ENCODE measurements around the gene TMED1.

The TMED1 gene

GRCh38 chr19:10835089-10835753 is 791 bp downstream of the TMED1 start:
- peaks cover 8% of the 10 kb centered on the region for H3K4me1 ChIP-seq (ENCODE audit: insufficient read depth, low read length)
- H3K9me3 ChIP-seq (ENCODE audit: low read length) = no peaks in the 10 kb centered on the region
- H3K4me3 ChIP-seq (ENCODE audit: low read length) = peak overlapping the region; percentile 59
- H2AFZ ChIP-seq (ENCODE audit: low read depth, low read length) = no peak overlapping the region
- no peaks in the 10 kb centered on the region for H3K27me3 ChIP-seq (ENCODE audit: insufficient read depth, low read length)
- peaks cover 28% of the 10 kb centered on the region for H3K36me3 ChIP-seq (ENCODE audit: insufficient read depth, low read length)

GRCh38 chr19:10832939-10833296 is 3.1 kb downstream of the TMED1 start:
- Histone ChIP-seq H3K9me3 (ENCODE audit: low read length) (no peaks in the 10 kb centered on the region), H3K27me3 (ENCODE audit: insufficient read depth, low read length) (no peaks in the 10 kb centered on the region), H3K36me3 (ENCODE audit: insufficient read depth, low read length) (peaks cover 43% of the 10 kb centered on the region), H3K4me1 (ENCODE audit: insufficient read depth, low read length) (peaks cover 8% of the 10 kb centered on the region), H2AFZ (ENCODE audit: low read depth, low read length) (no peak overlapping the region), H3K4me3 (ENCODE audit: low read length) (no peak overlapping the region)

- Histone ChIP-seq H3K4me3 (ENCODE audit: low read length) (no peak overlapping the region), H2AFZ (ENCODE audit: low read depth, low read length) (no peak overlapping the region), H3K27me3 (ENCODE audit: insufficient read depth, low read length) (no peaks in the 10 kb centered on the region), H3K4me1 (ENCODE audit: insufficient read depth, low read length) (peaks cover 8% of the 10 kb centered on the region), H3K9me3 (ENCODE audit: low read length) (no peaks in the 10 kb centered on the region), H3K36me3 (ENCODE audit: insufficient read depth, low read length) (peaks cover 43% of the 10 kb centered on the region)
These were observed 3.7 kb downstream of the TMED1 start for GRCh38 chr19:10831987-10832938.

GRCh38 chr19:10830931-10831779 is 4.9 kb downstream of the TMED1 start:
- Histone ChIP-seq H3K36me3 (ENCODE audit: insufficient read depth, low read length) (peaks cover 49% of the 10 kb centered on the region), H3K4me3 (ENCODE audit: low read length) (no peak overlapping the region), H2AFZ (ENCODE audit: low read depth, low read length) (no peak overlapping the region), H3K4me1 (ENCODE audit: insufficient read depth, low read length) (no peaks in the 10 kb centered on the region), H3K9me3 (ENCODE audit: low read length) (no peaks in the 10 kb centered on the region), H3K27me3 (ENCODE audit: insufficient read depth, low read length) (no peaks in the 10 kb centered on the region)

GRCh38 chr19:10830370-10830769 is 5.6 kb downstream of the TMED1 start:
- Histone ChIP-seq H3K9me3 (ENCODE audit: low read length) (no peaks in the 10 kb centered on the region), H3K27me3 (ENCODE audit: insufficient read depth, low read length) (no peaks in the 10 kb centered on the region), H2AFZ (ENCODE audit: low read depth, low read length) (no peak overlapping the region), H3K4me3 (ENCODE audit: low read length) (no peak overlapping the region), H3K4me1 (ENCODE audit: insufficient read depth, low read length) (no peaks in the 10 kb centered on the region), H3K36me3 (ENCODE audit: insufficient read depth, low read length) (peaks cover 52% of the 10 kb centered on the region)

GRCh38 chr19:10829967-10830366 is 6.0 kb downstream of the TMED1 start:
- Histone ChIP-seq H3K36me3 (ENCODE audit: insufficient read depth, low read length) (peaks cover 51% of the 10 kb centered on the region), H2AFZ (ENCODE audit: low read depth, low read length) (no peak overlapping the region), H3K9me3 (ENCODE audit: low read length) (no peaks in the 10 kb centered on the region), H3K4me1 (ENCODE audit: insufficient read depth, low read length) (no peaks in the 10 kb centered on the region), H3K27me3 (ENCODE audit: insufficient read depth, low read length) (no peaks in the 10 kb centered on the region), H3K4me3 (ENCODE audit: low read length) (no peak overlapping the region)

- H2AFZ ChIP-seq (ENCODE audit: low read depth, low read length) = no peak overlapping the region
- no peaks in the 10 kb centered on the region for H3K27me3 ChIP-seq (ENCODE audit: insufficient read depth, low read length)
- no peak overlapping the region for H3K4me3 ChIP-seq (ENCODE audit: low read length)
- peaks cover 53% of the 10 kb centered on the region for H3K36me3 ChIP-seq (ENCODE audit: insufficient read depth, low read length)
- H3K4me1 ChIP-seq (ENCODE audit: insufficient read depth, low read length) = no peaks in the 10 kb centered on the region
- H3K9me3 ChIP-seq (ENCODE audit: low read length) = no peaks in the 10 kb centered on the region
These were observed 6.8 kb downstream of the TMED1 start for GRCh38 chr19:10828981-10829821.

- peaks cover 52% of the 10 kb centered on the region for H3K36me3 ChIP-seq (ENCODE audit: insufficient read depth, low read length)
- H3K27me3 ChIP-seq (ENCODE audit: insufficient read depth, low read length) = no peaks in the 10 kb centered on the region
These were observed 9.2 kb downstream of the TMED1 start for GRCh38 chr19:10826846-10827245.

GRCh38 chr19:10826231-10826630 is 9.8 kb downstream of the TMED1 start:
- Histone ChIP-seq H3K4me1 (ENCODE audit: insufficient read depth, low read length) (no peaks in the 10 kb centered on the region), H2AFZ (ENCODE audit: low read depth, low read length) (no peak overlapping the region), H3K27me3 (ENCODE audit: insufficient read depth, low read length) (no peaks in the 10 kb centered on the region), H3K9me3 (ENCODE audit: low read length) (no peaks in the 10 kb centered on the region), H3K4me3 (ENCODE audit: low read length) (no peak overlapping the region), H3K36me3 (ENCODE audit: insufficient read depth, low read length) (peaks cover 51% of the 10 kb centered on the region)

More at GRCh38 chr19:10826846-10827245, 9.2 kb downstream of the TMED1 start:
- Histone ChIP-seq H3K4me1 (ENCODE audit: insufficient read depth, low read length) (no peaks in the 10 kb centered on the region), H2AFZ (ENCODE audit: low read depth, low read length) (no peak overlapping the region), H3K4me3 (ENCODE audit: low read length) (no peak overlapping the region), H3K9me3 (ENCODE audit: low read length) (no peaks in the 10 kb centered on the region)

GRCh38 chr19:10823690-10824089 is 12.3 kb downstream of the TMED1 start:
- Histone ChIP-seq H3K4me3 (ENCODE audit: low read length) (no peak overlapping the region), H3K9me3 (ENCODE audit: low read length) (peaks cover 2% of the 10 kb centered on the region), H2AFZ (ENCODE audit: low read depth, low read length) (no peak overlapping the region), H3K27me3 (ENCODE audit: insufficient read depth, low read length) (no peaks in the 10 kb centered on the region), H3K4me1 (ENCODE audit: insufficient read depth, low read length) (no peaks in the 10 kb centered on the region), H3K36me3 (ENCODE audit: insufficient read depth, low read length) (peaks cover 52% of the 10 kb centered on the region)

GRCh38 chr19:10820173-10820572 is 15.8 kb downstream of the TMED1 start:
- Histone ChIP-seq H3K4me3 (ENCODE audit: low read length) (no peak overlapping the region), H2AFZ (ENCODE audit: low read depth, low read length) (no peak overlapping the region), H3K36me3 (ENCODE audit: insufficient read depth, low read length) (peaks cover 55% of the 10 kb centered on the region), H3K9me3 (ENCODE audit: low read length) (peaks cover 2% of the 10 kb centered on the region), H3K27me3 (ENCODE audit: insufficient read depth, low read length) (no peaks in the 10 kb centered on the region), H3K4me1 (ENCODE audit: insufficient read depth, low read length) (no peaks in the 10 kb centered on the region)
